GOT3 (cell line): Measurements from ENCODE around the gene MAZ.

Experiments used
- DNase-seq: peaks from one replicate; lab custom pipeline; 2025; ENCODE audit warnings: mixed read lengths; lab: John Stamatoyannopoulos, UW

MAZ gene

GRCh38 chr16:29809850-29810698, 3.7 kb downstream of the MAZ start:
- DNase-seq: no peak

GRCh38 chr16:29810699-29811169, 4.4 kb downstream of the MAZ start:
- no peak for DNase-seq

GRCh38 chr16:29811170-29811895, 5.0 kb downstream of the MAZ start:
- DNase-seq: peak; percentile 76

- no peak for DNase-seq
Observed at GRCh38 chr16:29811896-29812665, 5.8 kb downstream of the MAZ start, which contains the start of gene PRRT2. Gene PRRT2, plus strand, starts transcription at chr16:29812193. Its CDS starts 862 bp downstream, at chr16:29813055.

- no peak for DNase-seq
Observed at GRCh38 chr16:29812754-29813643, 6.7 kb downstream of the MAZ start.

- no peak for DNase-seq
Observed at GRCh38 chr16:29813644-29814562, 7.6 kb downstream of the MAZ start.

- DNase-seq: no peak
Observed at GRCh38 chr16:29814592-29814991, 8.3 kb downstream of the MAZ start.

- no peak for DNase-seq
Observed at GRCh38 chr16:29815032-29815721, 8.8 kb downstream of the MAZ start.

GRCh38 chr16:29815793-29816693, 9.7 kb downstream of the MAZ start, which contains the start of gene PAGR1:
Gene PAGR1, plus strand, starts transcription at chr16:29816152. Its CDS starts 374 bp downstream, at chr16:29816526.
- DNase-seq: peak; percentile 93

- DNase-seq: no peak
Observed at GRCh38 chr16:29816694-29817441, 10.5 kb downstream of the MAZ start.

- no peak for DNase-seq
Observed at GRCh38 chr16:29818082-29818481, 11.8 kb downstream of the MAZ start.

- DNase-seq: no peak
Observed at GRCh38 chr16:29819506-29819905, 13.2 kb downstream of the MAZ start.

- no peak for DNase-seq
Observed at GRCh38 chr16:29820271-29820701, 14.0 kb downstream of the MAZ start, which contains the start of gene MVP. Gene MVP, plus strand, starts transcription at chr16:29820462. Its CDS starts 10,088 bp downstream, at chr16:29830550.

GRCh38 chr16:29820730-29821642, 14.7 kb downstream of the MAZ start:
- DNase-seq: no peak

- DNase-seq: no peak
Observed at GRCh38 chr16:29821643-29822115, 15.3 kb downstream of the MAZ start.

GRCh38 chr16:29824589-29825144, 18.3 kb downstream of the MAZ start:
- no peak for DNase-seq
